SK-N-SH treated with all-trans-retinoic acid at 6 μM for 48 hours (cell line): ENCODE data around the gene MAPK14.

Source experiments
- RARB ChIP-seq: fragments of 250-450 bp; sonication (Bioruptor Pico); IDR thresholded peaks from 2 replicates; pipeline ENCODE4 v1.8.0; 2021; ENCODE audit warnings: mild to moderate bottlenecking, moderate library complexity
- ZNF70 ChIP-seq: fragments of 450-650 bp; formaldehyde crosslinking; IDR thresholded peaks from 2 replicates; pipeline ENCODE4 v1.5.0; 2020; ENCODE audit warnings: mild to moderate bottlenecking, moderate library complexity
- TF ChIP-seq, protein P1 (sequence below): fragments of 250-450 bp; sonication (Bioruptor Pico); IDR thresholded peaks from 2 replicates; pipeline ENCODE4 v1.5.1; 2021; ENCODE audit warnings: mild to moderate bottlenecking, moderate library complexity
- TF ChIP-seq, protein P2 (sequence below): fragments of 250-450 bp; sonication (Bioruptor Pico); IDR thresholded peaks from 2 replicates; pipeline ENCODE4 v1.5.0; 2020; ENCODE audit warnings: mild to moderate bottlenecking, moderate library complexity

DNA sequence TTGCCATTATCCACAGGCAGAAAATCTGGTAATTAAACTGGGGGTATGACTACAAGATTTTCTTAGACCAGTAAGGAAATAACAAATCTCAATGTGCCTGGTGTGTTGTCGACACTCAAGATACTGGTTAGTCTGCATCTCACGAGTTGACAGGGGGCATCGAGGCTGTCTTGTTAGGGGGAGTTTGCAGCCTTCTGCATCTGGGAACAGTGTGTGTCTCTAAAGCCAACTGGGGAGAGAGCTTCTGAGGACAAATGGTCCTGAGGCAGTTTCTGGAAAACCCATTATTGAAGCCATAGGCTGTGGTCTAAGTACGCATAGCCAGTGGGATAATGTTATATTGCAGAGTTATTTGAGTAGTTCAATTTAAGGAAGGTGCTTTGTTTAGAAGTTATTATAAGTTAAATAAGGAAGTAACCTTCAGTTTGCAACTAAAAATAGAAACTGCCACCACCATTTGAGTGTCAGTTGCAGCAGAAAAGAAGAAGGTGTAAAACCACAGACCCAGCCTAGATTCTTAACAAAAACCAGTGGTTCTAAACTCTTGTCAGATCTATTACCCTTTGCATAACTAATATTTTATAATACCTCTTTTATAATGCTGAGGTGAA, 87.3 kb downstream of the MAPK14 start:
- TF ChIP-seq, protein P1, sequence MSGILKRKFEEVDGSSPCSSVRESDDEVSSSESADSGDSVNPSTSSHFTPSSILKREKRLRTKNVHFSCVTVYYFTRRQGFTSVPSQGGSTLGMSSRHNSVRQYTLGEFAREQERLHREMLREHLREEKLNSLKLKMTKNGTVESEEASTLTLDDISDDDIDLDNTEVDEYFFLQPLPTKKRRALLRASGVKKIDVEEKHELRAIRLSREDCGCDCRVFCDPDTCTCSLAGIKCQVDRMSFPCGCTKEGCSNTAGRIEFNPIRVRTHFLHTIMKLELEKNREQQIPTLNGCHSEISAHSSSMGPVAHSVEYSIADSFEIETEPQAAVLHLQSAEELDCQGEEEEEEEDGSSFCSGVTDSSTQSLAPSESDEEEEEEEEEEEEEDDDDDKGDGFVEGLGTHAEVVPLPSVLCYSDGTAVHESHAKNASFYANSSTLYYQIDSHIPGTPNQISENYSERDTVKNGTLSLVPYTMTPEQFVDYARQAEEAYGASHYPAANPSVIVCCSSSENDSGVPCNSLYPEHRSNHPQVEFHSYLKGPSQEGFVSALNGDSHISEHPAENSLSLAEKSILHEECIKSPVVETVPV (CRISPR knock-in tag): no peak
- TF ChIP-seq, protein P2, sequence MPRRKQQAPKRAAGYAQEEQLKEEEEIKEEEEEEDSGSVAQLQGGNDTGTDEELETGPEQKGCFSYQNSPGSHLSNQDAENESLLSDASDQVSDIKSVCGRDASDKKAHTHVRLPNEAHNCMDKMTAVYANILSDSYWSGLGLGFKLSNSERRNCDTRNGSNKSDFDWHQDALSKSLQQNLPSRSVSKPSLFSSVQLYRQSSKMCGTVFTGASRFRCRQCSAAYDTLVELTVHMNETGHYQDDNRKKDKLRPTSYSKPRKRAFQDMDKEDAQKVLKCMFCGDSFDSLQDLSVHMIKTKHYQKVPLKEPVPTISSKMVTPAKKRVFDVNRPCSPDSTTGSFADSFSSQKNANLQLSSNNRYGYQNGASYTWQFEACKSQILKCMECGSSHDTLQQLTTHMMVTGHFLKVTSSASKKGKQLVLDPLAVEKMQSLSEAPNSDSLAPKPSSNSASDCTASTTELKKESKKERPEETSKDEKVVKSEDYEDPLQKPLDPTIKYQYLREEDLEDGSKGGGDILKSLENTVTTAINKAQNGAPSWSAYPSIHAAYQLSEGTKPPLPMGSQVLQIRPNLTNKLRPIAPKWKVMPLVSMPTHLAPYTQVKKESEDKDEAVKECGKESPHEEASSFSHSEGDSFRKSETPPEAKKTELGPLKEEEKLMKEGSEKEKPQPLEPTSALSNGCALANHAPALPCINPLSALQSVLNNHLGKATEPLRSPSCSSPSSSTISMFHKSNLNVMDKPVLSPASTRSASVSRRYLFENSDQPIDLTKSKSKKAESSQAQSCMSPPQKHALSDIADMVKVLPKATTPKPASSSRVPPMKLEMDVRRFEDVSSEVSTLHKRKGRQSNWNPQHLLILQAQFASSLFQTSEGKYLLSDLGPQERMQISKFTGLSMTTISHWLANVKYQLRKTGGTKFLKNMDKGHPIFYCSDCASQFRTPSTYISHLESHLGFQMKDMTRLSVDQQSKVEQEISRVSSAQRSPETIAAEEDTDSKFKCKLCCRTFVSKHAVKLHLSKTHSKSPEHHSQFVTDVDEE (CRISPR knock-in tag): no peak
- TF ChIP-seq RARB: no peak
- TF ChIP-seq ZNF70 (CRISPR knock-in tag): no peak
